Cerebellar cortex (tissue), 1 donor: Measurements from ENCODE around the gene TRIM27.
"Not testable (repeated sequence)": the region's sequence is repeated elsewhere in the genome, so short reads cannot be mapped to it uniquely, and the experiment has no call there.

ENCODE experiments used
- DNase-seq: peaks from one replicate; pipeline ENCODE4 v3.0.0-alpha.2; 2015; ENCODE audit warnings: low spot score

The TRIM27 gene

DNA sequence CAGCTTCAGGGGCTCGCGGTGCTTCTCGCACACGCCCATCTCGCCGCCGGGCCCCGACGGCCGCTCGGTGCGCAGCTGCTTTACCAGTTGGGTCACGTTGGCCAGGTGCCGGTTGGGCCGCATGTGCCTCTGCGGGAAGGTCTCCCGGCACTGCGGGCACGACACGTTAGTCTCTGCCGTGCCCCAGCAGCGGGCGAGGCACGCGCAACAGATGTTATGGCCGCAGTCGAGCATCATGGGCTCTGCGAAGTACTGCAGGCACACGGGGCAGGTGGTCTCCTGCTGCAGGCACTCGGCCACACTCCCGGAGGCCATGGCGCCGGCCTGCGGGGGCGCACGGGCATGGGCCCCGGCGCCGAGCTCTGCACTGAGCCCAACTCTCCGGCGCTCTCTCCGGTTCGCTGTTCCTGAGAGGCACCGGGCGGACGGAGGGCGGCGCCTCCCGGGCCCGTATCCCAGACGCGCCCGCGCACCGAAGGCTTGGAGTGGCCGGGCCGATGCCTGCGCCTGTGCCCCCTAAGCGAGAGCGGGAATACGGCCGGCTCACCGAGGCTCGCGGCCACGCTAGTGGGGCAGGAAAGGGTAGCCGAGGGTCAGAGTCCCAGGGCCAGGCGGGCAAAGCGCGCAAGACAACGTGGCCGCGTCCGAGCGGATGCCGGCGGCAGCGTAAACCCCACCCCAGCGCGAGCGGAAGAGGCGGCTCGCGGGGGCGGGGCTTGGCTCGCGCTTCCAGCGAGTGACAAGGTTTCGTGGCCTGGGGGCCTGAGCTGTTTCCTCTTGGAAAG, at the start of gene TRIM27:
Gene TRIM27 (minus strand): TSS at position 668 of the 785 bp plus-strand sequence. CDS start 353 bp downstream, at position 315.
- peak; percentile 93 for DNase-seq

DNA sequence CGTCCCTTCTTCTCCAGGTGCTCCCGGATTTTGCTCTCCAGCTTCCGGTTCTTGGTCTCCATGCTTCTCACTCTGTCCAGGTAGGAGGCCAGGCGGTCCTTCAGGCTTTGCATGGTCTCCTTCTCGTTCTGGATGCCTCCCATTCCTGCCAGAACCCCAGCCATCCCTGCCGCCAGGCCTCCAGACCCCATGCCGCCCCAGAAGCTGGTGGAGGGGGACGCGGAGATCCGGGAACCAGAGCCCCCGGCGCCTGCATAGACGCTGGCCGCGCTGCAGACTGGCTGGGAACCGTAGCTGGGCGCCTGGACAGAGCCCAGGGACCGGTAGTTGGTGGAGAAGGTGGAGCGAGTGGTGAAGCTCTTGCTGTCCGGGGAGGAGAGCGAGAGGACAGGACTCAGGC, 46.3 kb upstream of the TRIM27 start:
- DNase-seq, result not testable (repeated sequence)

GRCh38 chr6:28969129-28969528, 45.3 kb upstream of the TRIM27 start:
- DNase-seq, result no peak

DNA sequence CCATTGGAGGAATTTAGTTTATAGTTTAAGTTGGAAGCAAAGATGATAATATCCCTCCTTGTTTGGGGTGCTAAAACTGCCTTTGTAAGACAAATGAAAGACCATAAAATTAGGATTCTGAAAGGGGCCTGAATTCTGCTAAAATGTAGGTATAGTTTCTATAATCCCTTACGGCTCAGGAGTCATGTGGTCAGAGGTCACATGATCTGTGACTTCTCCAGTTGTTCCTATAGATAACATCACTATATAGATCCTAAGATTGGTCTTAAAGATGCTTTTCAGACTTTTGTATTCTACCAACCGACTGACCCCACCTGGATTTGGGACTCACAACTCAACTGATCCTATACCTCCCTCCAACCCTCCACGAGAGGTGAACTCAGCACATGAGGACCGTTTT, 44.7 kb upstream of the TRIM27 start:
- no peak for DNase-seq

DNA sequence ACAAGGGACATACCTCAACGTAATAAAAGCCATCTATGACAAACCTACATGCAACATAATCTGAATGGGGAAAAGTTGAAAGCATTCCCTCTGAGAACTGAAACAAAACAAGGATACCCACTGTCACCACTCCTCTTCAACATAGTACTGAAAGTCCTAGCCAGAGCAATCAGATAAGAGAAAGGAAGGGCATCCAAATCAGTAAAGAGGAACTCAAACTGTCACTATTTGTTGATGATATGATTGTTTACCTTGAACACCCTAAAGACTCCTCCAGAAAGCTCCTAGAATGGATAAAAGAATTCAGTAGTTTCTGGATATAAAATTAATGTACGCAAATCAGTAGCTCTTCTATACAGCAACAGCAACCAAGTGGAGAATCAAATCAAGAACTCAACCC, 41.9 kb upstream of the TRIM27 start:
- DNase-seq, result no peak

- DNase-seq, result no peak
Measured at GRCh38 chr6:28960846-28961500, 37.2 kb upstream of the TRIM27 start.

GRCh38 chr6:28958561-28959243, 34.9 kb upstream of the TRIM27 start:
- DNase-seq, result not testable (repeated sequence)

GRCh38 chr6:28957795-28958314, 34.1 kb upstream of the TRIM27 start:
- DNase-seq, result not testable (repeated sequence)

- DNase-seq, result no peak
Measured at GRCh38 chr6:28956331-28956730, 32.5 kb upstream of the TRIM27 start.

DNA sequence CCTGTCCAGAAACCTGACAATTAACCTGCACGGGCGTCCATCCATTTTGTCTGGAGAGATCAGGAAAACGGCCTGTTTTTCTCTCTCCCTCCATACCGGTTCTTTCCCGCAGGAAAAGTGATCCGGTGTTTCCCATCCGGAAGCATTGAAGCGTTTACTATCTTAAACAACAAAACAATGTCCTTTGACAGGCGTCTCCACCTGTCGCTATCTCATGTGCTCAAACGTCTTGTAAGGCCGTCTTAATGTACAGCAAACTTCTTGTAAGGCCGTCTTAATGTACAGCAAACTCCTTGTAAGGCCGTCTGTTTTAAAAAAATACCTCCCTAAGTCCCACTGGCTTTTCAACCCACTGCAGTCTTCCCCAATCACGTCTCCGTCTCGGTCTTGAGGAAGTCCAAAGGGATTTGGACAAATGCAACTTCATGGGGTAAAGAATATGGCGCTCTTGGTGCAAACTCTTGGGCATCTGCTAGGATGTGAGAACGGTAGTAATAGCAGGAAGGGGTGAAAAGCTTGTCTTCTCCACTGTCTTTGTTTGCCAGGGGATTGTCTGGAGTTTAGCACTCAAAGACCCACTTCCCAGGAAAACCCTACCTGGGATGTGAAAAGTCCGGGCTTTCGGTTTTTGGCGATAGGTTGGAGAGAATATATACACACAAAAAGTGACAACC, 29.9 kb upstream of the TRIM27 start:
- DNase-seq, result no peak

DNA sequence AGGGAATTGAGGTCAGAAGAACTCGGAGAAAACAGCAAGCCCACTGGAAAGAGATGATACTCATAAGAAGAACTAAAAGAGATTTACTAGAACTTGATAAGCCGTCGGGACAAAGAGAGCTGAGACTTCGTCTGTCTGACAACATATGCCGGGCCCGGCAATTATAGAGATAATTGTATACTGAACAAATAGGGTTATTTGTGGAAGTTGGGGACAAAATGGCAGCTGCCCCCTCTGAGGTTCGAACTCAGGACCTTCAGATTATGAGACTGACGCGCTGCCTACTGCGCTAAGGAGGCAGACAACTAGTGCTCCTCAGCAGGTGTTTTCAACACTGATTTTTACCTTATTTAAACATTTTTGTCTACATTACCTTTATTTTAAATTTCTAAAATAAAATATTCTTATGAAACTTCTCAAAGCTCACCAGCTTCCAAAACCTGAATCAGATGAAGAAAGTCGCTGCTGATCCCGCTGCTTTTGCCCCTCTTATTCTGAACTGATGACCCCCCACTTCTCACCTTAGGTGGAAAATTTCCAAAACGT, 29.3 kb upstream of the TRIM27 start:
- peak; percentile 53 for DNase-seq

DNA sequence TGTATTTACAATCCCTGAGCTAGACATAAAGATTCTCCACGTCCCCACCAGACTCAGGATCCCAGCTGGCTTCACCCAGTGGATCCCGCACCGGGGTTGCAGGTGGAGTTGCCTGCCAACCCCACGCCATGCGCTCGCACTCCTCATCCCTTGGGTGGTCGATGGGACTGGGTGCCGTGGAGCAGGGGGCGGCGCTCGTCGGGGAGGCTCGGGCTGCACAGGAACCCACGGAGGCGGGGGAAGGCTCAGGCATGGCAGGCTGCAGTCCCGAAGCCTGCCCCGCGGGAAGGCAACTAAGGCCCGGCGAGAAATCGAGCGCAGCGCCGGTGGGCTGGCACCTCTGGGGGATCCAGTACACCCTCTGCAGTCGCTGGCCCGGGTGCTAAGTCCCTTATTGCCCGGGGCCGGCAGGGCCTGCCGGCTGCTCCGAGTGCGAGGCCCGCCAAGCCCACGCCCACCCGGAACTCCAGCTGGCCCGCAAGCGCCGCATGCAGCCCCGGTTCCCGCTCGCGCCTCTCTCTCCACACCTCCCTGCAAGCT, 25.9 kb upstream of the TRIM27 start:
- DNase-seq, result not testable (repeated sequence)

DNA sequence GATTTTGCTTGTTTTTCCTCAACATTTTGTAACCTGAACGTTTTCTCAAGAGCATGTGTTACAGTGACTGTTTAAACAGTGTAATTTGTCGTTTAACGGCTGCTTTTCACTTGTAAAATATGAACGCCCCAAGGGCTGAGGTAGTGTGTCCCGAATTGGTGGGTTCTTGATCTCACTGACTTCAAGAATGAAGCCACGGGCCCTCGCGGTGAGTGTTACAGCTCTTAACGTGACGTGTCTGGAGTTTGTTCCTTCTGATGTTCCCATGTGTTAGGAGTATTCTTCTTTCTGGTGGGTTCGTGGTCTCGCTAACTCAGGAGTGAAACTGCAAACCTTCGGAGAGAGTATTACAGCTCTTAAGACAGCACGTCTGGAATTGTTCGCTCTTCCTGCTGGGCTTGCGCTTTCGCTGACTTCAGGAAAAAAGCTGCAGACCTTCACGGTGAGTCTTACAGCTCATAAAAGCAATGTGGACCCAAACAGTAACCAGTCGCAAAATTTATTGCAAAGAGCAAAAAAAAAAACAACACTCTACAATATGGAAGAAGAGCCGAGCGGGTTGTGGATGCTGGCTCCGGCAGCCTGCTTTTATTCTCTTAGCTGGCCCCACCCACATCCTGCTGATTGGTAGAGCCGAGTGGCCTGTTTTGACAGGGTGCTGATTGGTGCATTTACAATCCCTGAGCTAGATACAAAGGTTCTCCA, 25.1 kb upstream of the TRIM27 start:
- DNase-seq, result no peak

DNA sequence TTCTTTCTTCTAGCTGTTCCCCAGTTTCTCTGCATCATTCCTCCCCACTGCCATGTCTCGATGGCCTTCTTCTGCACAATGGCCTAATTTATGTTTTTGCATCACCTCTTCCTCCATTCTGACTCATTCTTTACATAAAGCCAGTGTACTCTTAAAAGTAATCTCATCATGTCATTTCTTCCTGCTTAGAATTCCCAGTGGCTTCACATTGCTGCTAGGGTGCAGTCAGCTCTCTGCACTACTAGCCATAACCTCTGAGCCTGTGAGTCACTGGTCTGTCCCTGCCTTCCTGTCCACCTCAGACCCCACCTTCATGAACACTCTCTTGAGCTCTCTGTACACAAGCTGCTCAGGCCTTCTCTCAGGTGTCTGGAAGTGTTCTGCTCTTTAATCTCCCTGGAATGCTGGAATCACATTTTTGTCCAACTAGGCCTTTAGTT, 24.1 kb upstream of the TRIM27 start:
- DNase-seq, result no peak

DNA sequence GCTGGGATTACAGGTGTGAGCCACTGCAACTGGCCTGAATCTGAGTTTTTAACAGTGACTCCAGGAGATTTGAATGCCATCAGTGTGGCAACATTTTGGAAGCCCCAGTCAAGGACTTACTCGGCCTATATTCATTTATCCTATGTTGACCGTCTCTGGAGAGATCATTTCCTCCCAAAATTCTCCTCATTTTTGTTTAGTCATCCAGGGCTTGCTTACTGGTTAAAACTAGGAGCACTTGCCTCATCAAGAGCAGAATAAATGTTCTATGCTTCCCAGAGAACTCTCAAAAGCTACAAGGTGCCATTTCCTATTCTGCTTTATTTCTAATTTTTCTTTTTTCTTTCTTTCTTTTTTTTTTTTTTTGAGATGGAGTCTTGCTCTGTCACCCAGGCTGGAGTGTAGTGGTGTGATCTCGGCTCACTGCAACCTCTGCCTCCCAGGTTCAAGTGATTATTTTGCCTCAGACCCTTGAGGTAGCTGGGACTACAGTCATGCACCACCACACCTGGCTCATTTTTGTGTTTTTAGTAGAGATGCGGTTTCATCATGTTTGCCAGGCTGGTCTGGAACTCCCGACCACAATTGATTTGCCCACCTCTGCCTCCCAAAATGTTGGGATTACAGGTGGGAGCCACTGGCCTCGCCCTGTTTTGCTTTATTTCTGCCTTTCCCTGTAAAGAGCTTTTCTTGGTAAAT, 23.4 kb upstream of the TRIM27 start:
- DNase-seq, result no peak

DNA sequence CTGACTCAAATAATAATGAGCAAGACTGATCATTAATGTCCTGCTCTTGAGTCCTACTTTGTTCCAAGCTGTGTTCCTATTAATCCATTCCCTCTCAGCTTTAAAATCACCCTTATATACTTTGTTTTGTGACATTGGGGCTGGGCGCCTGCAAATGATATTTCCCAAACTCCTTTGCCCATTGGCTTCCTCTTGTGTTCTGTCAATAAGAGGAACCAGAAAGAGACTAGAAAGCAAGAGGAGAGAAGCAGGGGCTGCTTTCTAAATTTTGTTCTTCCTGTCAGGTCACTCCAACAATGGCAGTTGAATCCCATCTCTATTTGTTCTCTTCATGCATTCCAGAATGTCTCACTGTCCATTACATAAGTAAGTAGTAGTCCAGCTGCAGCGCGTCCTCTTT, 21.6 kb upstream of the TRIM27 start:
- DNase-seq, result no peak

DNA sequence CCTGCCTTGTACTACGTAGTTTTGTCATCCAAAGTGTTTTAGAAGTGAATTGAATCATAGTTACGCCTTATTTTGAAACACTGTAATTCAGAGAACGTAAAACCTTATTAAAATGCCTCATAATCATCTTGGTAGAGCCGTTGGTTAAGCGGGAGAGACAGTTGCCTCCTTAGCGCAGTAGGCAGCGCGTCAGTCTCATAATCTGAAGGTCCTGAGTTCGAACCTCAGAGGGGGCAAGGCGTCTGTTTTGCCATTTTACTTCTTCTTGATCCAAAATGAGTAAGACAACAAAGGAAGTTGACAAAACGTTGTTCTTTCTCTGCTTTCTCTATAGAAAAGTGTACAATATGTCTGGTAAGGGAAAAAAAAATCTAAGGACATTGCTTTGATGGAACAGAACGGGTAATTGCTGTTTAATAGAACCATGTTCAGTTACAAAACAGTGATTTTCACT, 20.7 kb upstream of the TRIM27 start:
- peak; percentile 83 for DNase-seq

DNA sequence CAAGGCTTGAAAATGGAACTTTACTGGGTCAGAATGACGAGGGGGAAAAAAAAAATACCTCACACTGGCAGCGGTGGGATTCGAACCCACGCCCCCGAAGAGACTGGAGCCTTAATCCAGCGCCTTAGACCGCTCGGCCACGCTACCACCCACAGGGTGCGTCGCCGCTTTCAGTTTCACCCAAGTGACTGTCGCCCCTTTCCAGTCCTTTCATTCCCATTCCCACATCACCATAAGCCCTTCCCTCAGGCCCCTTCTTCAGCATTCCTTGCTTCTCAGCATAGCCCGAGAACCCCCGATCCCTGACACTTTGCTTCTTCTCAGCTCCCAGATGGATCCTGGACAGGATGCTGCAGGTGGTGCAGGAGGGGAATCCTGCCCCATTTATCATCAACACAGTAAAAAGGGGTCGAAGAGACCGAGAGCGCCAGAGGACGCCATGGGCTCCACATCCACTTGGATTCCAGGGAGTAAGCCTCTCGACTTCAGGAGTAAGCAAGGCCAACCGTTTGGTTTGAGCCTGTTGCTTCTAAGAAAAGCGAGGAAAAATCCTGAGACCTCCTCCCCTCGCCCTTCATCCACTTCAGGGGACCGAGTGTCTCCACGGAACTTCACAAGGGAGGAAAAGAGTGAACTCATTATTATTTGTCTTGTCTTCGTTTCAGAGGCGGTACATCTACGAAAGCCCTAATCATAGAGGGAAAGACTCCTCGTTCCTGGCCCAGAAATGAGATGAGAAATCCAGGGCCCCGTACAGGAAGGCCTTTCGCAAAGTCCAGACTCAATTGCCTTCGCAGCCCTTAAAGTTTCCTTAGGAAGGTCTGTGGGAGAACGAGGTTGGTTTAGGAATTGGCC, 20.0 kb upstream of the TRIM27 start:
- peak; percentile 82 for DNase-seq

DNA sequence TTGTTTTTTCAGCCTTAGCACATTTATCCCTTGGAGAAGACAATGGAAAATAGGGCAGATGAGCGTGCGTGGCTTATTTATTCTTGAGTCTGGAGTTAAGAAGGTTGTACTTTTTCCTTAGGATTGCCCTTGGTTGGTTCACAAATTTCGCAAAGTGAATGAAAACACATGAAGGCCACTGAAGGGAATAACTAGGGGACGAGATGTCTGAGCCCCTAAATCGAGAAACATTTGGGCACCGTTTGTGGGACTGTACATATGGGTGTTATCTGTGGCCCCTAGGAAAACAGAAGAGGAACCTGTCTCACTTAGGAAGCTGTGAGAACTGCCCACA, 19.4 kb upstream of the TRIM27 start:
- peak; percentile 30 for DNase-seq
